HepG2 (cell line): ENCODE results near the gene AARSD1. TPM values are rescaled to one million over a fixed set of nuclear protein-coding genes. Genes with fewer than 3 reads are reported as not detected.
A peak's percentile ranks its signal among the peaks of the same experiment; 100 is the strongest.

ENCODE experiments used
- ARNTL ChIP-seq: sonication (generic); formaldehyde crosslinking; IDR thresholded peaks from 2 replicates; pipeline ENCODE4 v1.4.0; 2020; ENCODE audit warnings: mild to moderate bottlenecking, missing genetic modification reagents
- CBX5 ChIP-seq: sonication (generic); formaldehyde crosslinking; IDR thresholded peaks from 2 replicates; pipeline ENCODE4 v1.4.0; 2020; ENCODE audit warnings: missing genetic modification reagents, borderline replicate concordance
- DPF2 ChIP-seq: sonication (generic); formaldehyde crosslinking; IDR thresholded peaks from 2 replicates; pipeline ENCODE4 v1.4.0; 2020; ENCODE audit warnings: mild to moderate bottlenecking, low read depth, missing genetic modification reagents, borderline replicate concordance
- JUN ChIP-seq: sonication (generic); formaldehyde crosslinking; IDR thresholded peaks from 2 replicates; pipeline ENCODE4 v1.4.0; 2020; ENCODE audit warnings: mild to moderate bottlenecking, missing genetic modification reagents
- KDM5B ChIP-seq: sonication (generic); formaldehyde crosslinking; IDR thresholded peaks from 2 replicates; pipeline ENCODE4 v1.4.0; 2020; ENCODE audit warnings: missing genetic modification reagents, mild to moderate bottlenecking, borderline replicate concordance
- LBX2 ChIP-seq: sonication (generic); formaldehyde crosslinking; IDR thresholded peaks from 2 replicates; pipeline ENCODE4 v1.5.0; 2020; ENCODE audit warnings: missing genetic modification reagents, mild to moderate bottlenecking, borderline replicate concordance
- MBNL3 ChIP-seq: fragments of 250-450 bp; sonication (Bioruptor Pico); conservative IDR thresholded peaks from 2 replicates; pipeline ENCODE4 v1.8.0; 2022; ENCODE audit warnings: mild to moderate bottlenecking, inconsistent platforms
- NPAS2 ChIP-seq: sonication (generic); formaldehyde crosslinking; IDR thresholded peaks from 2 replicates; pipeline ENCODE4 v1.8.0; 2022; ENCODE audit warnings: mild to moderate bottlenecking, missing genetic modification reagents, borderline replicate concordance
- PCBP2 ChIP-seq: fragments of 200-400 bp; formaldehyde crosslinking; optimal IDR thresholded peaks from 2 replicates; pipeline ENCODE3; 2018; ENCODE audit warnings: low read length, low read depth; ENCODE audit not compliant: poor library complexity, severe bottlenecking
- RAD21 ChIP-seq: fragments of 450-650 bp; formaldehyde crosslinking; IDR thresholded peaks from 2 replicates; pipeline ENCODE4 v1.5.0; 2020; ENCODE audit warnings: mild to moderate bottlenecking
- SCMH1 ChIP-seq: sonication (generic); formaldehyde crosslinking; IDR thresholded peaks from 2 replicates; pipeline ENCODE4 v1.9.0; 2021; ENCODE audit warnings: missing genetic modification reagents, mild to moderate bottlenecking, borderline replicate concordance
- SNAI1 ChIP-seq: sonication (generic); formaldehyde crosslinking; IDR thresholded peaks from 2 replicates; pipeline ENCODE4 v1.5.0; 2020; ENCODE audit warnings: mild to moderate bottlenecking, missing genetic modification reagents, borderline replicate concordance
- XBP1 ChIP-seq: sonication (generic); formaldehyde crosslinking; IDR thresholded peaks from 2 replicates; pipeline ENCODE4 v1.5.0; 2020; ENCODE audit warnings: missing genetic modification reagents
- ZC3H4 ChIP-seq: sonication (generic); formaldehyde crosslinking; IDR thresholded peaks from 2 replicates; pipeline ENCODE4 v1.4.0; 2020; ENCODE audit warnings: missing genetic modification reagents, borderline replicate concordance
- ZFY ChIP-seq: sonication (generic); formaldehyde crosslinking; IDR thresholded peaks from 2 replicates; pipeline ENCODE4 v1.4.0; 2020; ENCODE audit warnings: missing genetic modification reagents
- ZGPAT ChIP-seq: IDR thresholded peaks from 2 replicates; pipeline ENCODE4 v1.6.1; 2016; ENCODE audit warnings: mild to moderate bottlenecking
- ZNF124 ChIP-seq: sonication (generic); formaldehyde crosslinking; IDR thresholded peaks from 2 replicates; pipeline ENCODE4 v1.4.0; 2020; ENCODE audit warnings: missing genetic modification reagents
- ZNF138 ChIP-seq: sonication (generic); formaldehyde crosslinking; IDR thresholded peaks from 2 replicates; pipeline ENCODE4 v1.5.0; 2020; ENCODE audit warnings: mild to moderate bottlenecking, low read depth, missing genetic modification reagents
- ZNF20 ChIP-seq: sonication (generic); formaldehyde crosslinking; IDR thresholded peaks from 2 replicates; pipeline ENCODE4 v1.4.0; 2020; ENCODE audit warnings: mild to moderate bottlenecking, moderate library complexity, missing genetic modification reagents
- ZNF331 ChIP-seq: sonication (generic); formaldehyde crosslinking; IDR thresholded peaks from 2 replicates; pipeline ENCODE4 v1.4.0; 2020; ENCODE audit warnings: missing genetic modification reagents
- ZNF383 ChIP-seq: sonication (generic); formaldehyde crosslinking; IDR thresholded peaks from 2 replicates; pipeline ENCODE4 v1.4.0; 2020; ENCODE audit warnings: missing genetic modification reagents, mild to moderate bottlenecking, borderline replicate concordance
- ZNF605 ChIP-seq: sonication (generic); formaldehyde crosslinking; IDR thresholded peaks from 2 replicates; pipeline ENCODE4 v1.8.0; 2022; ENCODE audit warnings: mild to moderate bottlenecking, missing genetic modification reagents
- ZSCAN31 ChIP-seq: sonication (generic); formaldehyde crosslinking; IDR thresholded peaks from 2 replicates; pipeline ENCODE4 v1.5.0; 2020; ENCODE audit warnings: low read depth, mild to moderate bottlenecking, missing genetic modification reagents
- polyA plus RNA-seq, 8 experiments: library from polyadenylated mRNA; depleted of rRNA in 3 of 8; stranded (reverse) in 7 of 8; unstranded in 1 of 8; fragments of >200 nt; fragmentation: Illumina TruSeq in 4 of 8; extraction: Trizol in 4 of 8; gene quantifications; 2 replicates each; pipeline versions ENCODE4 v1.2.1 to v1.2.3, GENCODE V29; 2011 to 2016; ENCODE audit warnings: low read depth in 4 of 8, missing spikeins in 1 of 8, mixed read lengths in 1 of 8; ENCODE audit not compliant: insufficient read depth in 1 of 8
- total RNA-seq, 5 experiments: library from RNA; depleted of rRNA; stranded (reverse); fragments of >200 nt; fragmentation: Illumina TruSeq; extraction: Trizol; gene quantifications; 2 replicates each; pipeline ENCODE4 v1.2.3, GENCODE V29; 2016; ENCODE audit warnings: low read depth in 1 of 5
- TF ChIP-seq, protein P1 (sequence below): sonication (generic); formaldehyde crosslinking; IDR thresholded peaks from 2 replicates; pipeline ENCODE4 v1.5.0; 2020; ENCODE audit warnings: mild to moderate bottlenecking, missing genetic modification reagents

Gene AARSD1
- total and polyA plus RNA-seq, 2 of the 13 experiments (the other 11 are each of a cell fraction or from before 2014, with no cell fraction given) = 24.7 to 29.3 TPM

DNA sequence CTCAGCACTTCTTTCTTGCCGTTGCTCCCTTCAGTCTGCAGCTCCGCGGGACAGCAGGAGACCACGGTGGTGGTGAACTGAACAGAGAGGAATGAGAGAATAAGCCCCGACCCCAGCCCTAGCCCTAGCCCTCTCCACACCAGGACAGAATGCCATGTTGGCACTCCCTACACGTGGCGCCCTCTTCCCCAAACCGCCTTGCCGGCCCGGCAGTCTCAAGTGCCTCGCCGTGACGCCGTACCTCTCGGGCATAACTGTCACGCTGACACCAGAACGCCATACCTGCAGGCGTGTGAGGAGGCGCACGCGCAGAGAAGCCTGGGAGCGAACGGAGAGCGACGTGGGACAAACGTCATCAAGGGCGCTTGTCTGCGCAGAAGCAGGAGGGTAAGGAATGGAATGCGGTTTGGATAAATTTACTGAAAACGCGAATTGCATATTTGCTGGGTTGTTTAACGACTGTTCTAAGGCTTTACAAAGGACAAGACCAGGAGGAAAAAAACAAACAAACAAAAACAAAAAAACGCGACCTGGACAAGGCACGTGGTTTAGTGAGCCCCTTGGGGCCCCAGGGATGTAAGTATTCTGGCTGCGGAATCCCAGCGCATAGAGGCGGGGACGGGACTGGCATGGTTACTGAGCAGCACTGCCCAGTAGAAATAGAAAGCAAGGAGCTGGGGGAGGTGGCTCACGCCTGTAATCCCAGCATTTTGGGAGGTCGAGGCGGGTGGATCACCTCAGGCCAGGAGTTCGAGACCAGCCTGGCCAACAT, at the start of gene AARSD1 (continued):
- TF ChIP-seq, protein P1, sequence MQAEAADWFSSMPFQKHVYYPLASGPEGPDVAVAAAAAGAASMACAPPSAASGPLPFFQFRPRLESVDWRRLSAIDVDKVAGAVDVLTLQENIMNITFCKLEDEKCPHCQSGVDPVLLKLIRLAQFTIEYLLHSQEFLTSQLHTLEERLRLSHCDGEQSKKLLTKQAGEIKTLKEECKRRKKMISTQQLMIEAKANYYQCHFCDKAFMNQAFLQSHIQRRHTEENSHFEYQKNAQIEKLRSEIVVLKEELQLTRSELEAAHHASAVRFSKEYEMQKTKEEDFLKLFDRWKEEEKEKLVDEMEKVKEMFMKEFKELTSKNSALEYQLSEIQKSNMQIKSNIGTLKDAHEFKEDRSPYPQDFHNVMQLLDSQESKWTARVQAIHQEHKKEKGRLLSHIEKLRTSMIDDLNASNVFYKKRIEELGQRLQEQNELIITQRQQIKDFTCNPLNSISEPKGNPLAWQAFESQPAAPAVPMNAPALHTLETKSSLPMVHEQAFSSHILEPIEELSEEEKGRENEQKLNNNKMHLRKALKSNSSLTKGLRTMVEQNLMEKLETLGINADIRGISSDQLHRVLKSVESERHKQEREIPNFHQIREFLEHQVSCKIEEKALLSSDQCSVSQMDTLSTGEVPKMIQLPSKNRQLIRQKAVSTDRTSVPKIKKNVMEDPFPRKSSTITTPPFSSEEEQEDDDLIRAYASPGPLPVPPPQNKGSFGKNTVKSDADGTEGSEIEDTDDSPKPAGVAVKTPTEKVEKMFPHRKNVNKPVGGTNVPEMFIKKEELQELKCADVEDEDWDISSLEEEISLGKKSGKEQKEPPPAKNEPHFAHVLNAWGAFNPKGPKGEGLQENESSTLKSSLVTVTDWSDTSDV = 0 out of 2 replicates have a peak, but pooled peaks have one; percentile 45
- TF ChIP-seq ZNF138 (CRISPR knock-in tag) = 0 out of 2 replicates have a peak, but pooled peaks have one; percentile 42
- peak; percentile 26; the same call in 1 of the 2 replicates for TF ChIP-seq ZNF331 (CRISPR knock-in tag)
- TF ChIP-seq ZNF605 = 0 out of 2 replicates have a peak, but pooled peaks have one; percentile 6
- no peak for TF ChIP-seq PCBP2
- TF ChIP-seq ZNF20 (CRISPR knock-in tag) = no peak
- no peak for TF ChIP-seq ZNF124 (CRISPR knock-in tag)
- TF ChIP-seq CBX5 (CRISPR knock-in tag) = peak; percentile 55; the same call in 1 of the 2 replicates
- no peak for TF ChIP-seq SCMH1
- no peak for TF ChIP-seq XBP1 (CRISPR knock-in tag)
- peak; percentile 59 for TF ChIP-seq ZGPAT (CRISPR knock-in tag)
- TF ChIP-seq NPAS2 (CRISPR knock-in tag) = no peak
- no peak for TF ChIP-seq ZC3H4 (CRISPR knock-in tag)
- no peak for TF ChIP-seq SNAI1 (CRISPR knock-in tag)
- TF ChIP-seq DPF2 (CRISPR knock-in tag) = no peak
- TF ChIP-seq LBX2 (CRISPR knock-in tag) = 0 out of 2 replicates have a peak, but pooled peaks have one; percentile 44
- no peak for TF ChIP-seq RAD21 (CRISPR knock-in tag)
- TF ChIP-seq ARNTL (CRISPR knock-in tag) = no peak
- TF ChIP-seq JUN (CRISPR knock-in tag) = no peak
- TF ChIP-seq ZNF383 (CRISPR knock-in tag) = no peak
- no peak for TF ChIP-seq MBNL3 (CRISPR knock-in tag)
- TF ChIP-seq KDM5B (CRISPR knock-in tag) = peak; percentile 26; the same call in 1 of the 2 replicates
- TF ChIP-seq ZSCAN31 = no peak; the same call in 1 of the 2 replicates
- TF ChIP-seq ZFY = peak; percentile 17; the same call in 1 of the 2 replicates
